Adrenal gland (tissue), 5 donors: ENCODE data around the gene ATXN1.

ENCODE experiments used
- CTCF ChIP-seq, 6 experiments: fragments of 450-650 bp in 4 of 6; fragments of 200-600 bp in 2 of 6; sonication (generic) in 1 of 6; IDR thresholded peaks; 1 replicate in 5 of 6; 2 replicates in 1 of 6; pipeline versions ENCODE4 v1.5.1 to v1.8.0; 2016 to 2021; ENCODE audit warnings: antibody characterized with exemption in 6 of 6, mild to moderate bottlenecking in 2 of 6, moderate library complexity in 1 of 6
- POLR2A ChIP-seq, 2 donors: fragments of 450-650 bp; IDR thresholded peaks; one replicate each; pipeline ENCODE4 v1.6.1; 2017; ENCODE audit warnings: antibody characterized with exemption in 2 of 2, mild to moderate bottlenecking in 2 of 2, moderate library complexity in 1 of 2
- donor health status: DM: no; HTN: no; CAD: no.

GRCh38 chr6:16648003-16648402 is 113.3 kb downstream of the ATXN1 start:
- TF ChIP-seq POLR2A (IDR thresholded peaks at IDR 0.05) (no peak), CTCF (IDR thresholded peaks at IDR 0.05) (no peak)
